ENCODE results near the gene SFMBT1. TPM values are rescaled to one million over a fixed set of nuclear protein-coding genes. Genes with fewer than 3 reads are reported as not detected.

The SFMBT1 gene
- total and polyA plus RNA-seq, 2 donors from 2014 or later: 3.4 to 16.0 TPM

- no peaks in the 10 kb centered on the region for H3K4me1 ChIP-seq (ENCODE audit: control insufficient read depth in 2 of 3, insufficient read depth in 2 of 3, low read depth in 1 of 3, low read length in 3 of 3)
- FAIRE-seq (no peak), DNase-seq (no peak)
- no peaks in the 10 kb centered on the region for H3K27me3 ChIP-seq (ENCODE audit: control insufficient read depth, insufficient read depth, low read length)
- intact Hi-C loops (cut with DNase I): no loop called here
- TF ChIP-seq, protein P1, sequence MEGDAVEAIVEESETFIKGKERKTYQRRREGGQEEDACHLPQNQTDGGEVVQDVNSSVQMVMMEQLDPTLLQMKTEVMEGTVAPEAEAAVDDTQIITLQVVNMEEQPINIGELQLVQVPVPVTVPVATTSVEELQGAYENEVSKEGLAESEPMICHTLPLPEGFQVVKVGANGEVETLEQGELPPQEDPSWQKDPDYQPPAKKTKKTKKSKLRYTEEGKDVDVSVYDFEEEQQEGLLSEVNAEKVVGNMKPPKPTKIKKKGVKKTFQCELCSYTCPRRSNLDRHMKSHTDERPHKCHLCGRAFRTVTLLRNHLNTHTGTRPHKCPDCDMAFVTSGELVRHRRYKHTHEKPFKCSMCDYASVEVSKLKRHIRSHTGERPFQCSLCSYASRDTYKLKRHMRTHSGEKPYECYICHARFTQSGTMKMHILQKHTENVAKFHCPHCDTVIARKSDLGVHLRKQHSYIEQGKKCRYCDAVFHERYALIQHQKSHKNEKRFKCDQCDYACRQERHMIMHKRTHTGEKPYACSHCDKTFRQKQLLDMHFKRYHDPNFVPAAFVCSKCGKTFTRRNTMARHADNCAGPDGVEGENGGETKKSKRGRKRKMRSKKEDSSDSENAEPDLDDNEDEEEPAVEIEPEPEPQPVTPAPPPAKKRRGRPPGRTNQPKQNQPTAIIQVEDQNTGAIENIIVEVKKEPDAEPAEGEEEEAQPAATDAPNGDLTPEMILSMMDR (IDR thresholded peaks at IDR 0.05; ENCODE audit: borderline replicate concordance, extremely low read depth, insufficient read depth): no peak
- H3K9me3 ChIP-seq (ENCODE audit: control insufficient read depth in 2 of 3, insufficient read depth in 1 of 3, low read length in 3 of 3): no peaks in the 10 kb centered on the region
- H3K4me3 ChIP-seq (ENCODE audit: low read length in 3 of 3): no peak overlapping the region
- H3K36me3 ChIP-seq (ENCODE audit: control insufficient read depth in 2 of 3, insufficient read depth in 3 of 3, low read length in 3 of 3): peaks cover 0 to 13% (median 5%) of the 10 kb centered on the region in 3 donors
- no peak overlapping the region for H3K27ac ChIP-seq (ENCODE audit: low read depth in 2 of 2, low read length in 2 of 2)
- H3K9ac ChIP-seq (ENCODE audit: low read length in 3 of 3): no peak overlapping the region
These were observed 135.1 kb downstream of the SFMBT1 start for GRCh38 chr3:52910823-52911222.

GRCh38 chr3:52907497-52907896 lies 138.4 kb downstream of the SFMBT1 start:
- no peaks in the 10 kb centered on the region for H3K9me3 ChIP-seq (ENCODE audit: control insufficient read depth in 2 of 3, insufficient read depth in 1 of 3, low read length in 3 of 3)
- TF ChIP-seq, protein P1 (IDR thresholded peaks at IDR 0.05; ENCODE audit: borderline replicate concordance, extremely low read depth, insufficient read depth): no peak
- H3K36me3 ChIP-seq (ENCODE audit: control insufficient read depth in 2 of 3, insufficient read depth in 3 of 3, low read length in 3 of 3): peaks cover 0 to 10% (median 8%) of the 10 kb centered on the region in 3 donors
- H3K9ac ChIP-seq (ENCODE audit: low read length in 3 of 3): no peak overlapping the region
- no peaks in the 10 kb centered on the region for H3K27me3 ChIP-seq (ENCODE audit: control insufficient read depth, insufficient read depth, low read length)
- H3K27ac ChIP-seq (ENCODE audit: low read depth in 2 of 2, low read length in 2 of 2): no peak overlapping the region
- DNase-seq (no peak), FAIRE-seq (no peak)
- H3K4me3 ChIP-seq (ENCODE audit: low read length in 3 of 3): no peak overlapping the region
- intact Hi-C loops (cut with DNase I): no loop called here
- H3K4me1 ChIP-seq (ENCODE audit: control insufficient read depth in 2 of 3, insufficient read depth in 2 of 3, low read depth in 1 of 3, low read length in 3 of 3): peaks cover 0 to 11% (median 0%) of the 10 kb centered on the region in 3 donors

DNA sequence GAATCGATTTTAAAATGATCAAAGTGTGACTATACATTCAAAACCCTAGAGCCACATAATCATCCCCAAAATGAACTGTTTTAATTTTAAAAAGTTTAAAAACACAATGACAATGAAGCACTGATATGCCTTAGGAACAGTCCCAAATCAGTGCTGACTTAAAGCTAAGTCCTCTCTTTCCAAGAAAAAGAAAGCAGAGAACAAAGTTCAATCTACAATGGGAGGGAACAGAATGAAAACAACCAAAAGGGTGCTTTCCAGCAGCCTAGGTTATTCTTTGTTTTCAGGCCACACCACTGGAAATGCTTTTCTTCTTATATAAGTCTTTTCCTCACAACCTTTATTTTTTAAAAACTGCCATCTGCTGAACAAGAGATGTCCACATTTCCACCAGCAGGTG lies 141.3 kb downstream of the SFMBT1 start:
- FAIRE-seq (no peak), DNase-seq (no peak)
- H3K27ac ChIP-seq (ENCODE audit: low read depth in 2 of 2, low read length in 2 of 2): peak overlapping the region in 1 of 2 donors; percentile 81
- peaks cover 0 to 20% (median 0%) of the 10 kb centered on the region in 3 donors for H3K4me1 ChIP-seq (ENCODE audit: control insufficient read depth in 2 of 3, insufficient read depth in 2 of 3, low read depth in 1 of 3, low read length in 3 of 3)
- no peaks in the 10 kb centered on the region for H3K27me3 ChIP-seq (ENCODE audit: control insufficient read depth, insufficient read depth, low read length)
- intact Hi-C loops (cut with DNase I): no loop called here
- no peak overlapping the region for H3K9ac ChIP-seq (ENCODE audit: low read length in 3 of 3)
- H3K9me3 ChIP-seq (ENCODE audit: control insufficient read depth in 2 of 3, insufficient read depth in 1 of 3, low read length in 3 of 3): no peaks in the 10 kb centered on the region
- no peak overlapping the region for H3K4me3 ChIP-seq (ENCODE audit: low read length in 3 of 3)
- TF ChIP-seq, protein P1 (IDR thresholded peaks at IDR 0.05; ENCODE audit: borderline replicate concordance, extremely low read depth, insufficient read depth): no peak
- H3K36me3 ChIP-seq (ENCODE audit: control insufficient read depth in 2 of 3, insufficient read depth in 3 of 3, low read length in 3 of 3): peaks cover 0 to 9% (median 8%) of the 10 kb centered on the region in 3 donors

DNA sequence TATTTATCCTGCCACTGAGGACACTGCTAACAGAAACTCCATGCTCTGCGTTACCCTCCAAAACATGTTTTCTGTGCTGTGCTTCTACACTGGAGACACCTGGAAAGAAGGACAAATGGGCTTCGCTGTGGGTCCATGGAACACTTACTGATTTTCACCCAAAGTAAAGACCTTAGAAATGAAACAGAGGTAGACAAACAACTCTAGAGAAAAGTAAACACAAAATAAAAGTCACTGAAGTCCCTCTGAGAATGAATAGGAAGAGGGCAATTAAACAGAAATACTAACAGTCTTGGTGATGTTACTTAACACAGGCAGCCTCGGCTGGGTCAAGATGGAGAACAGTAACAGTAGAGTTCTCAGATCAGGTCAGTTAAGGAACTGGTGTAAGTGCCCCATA lies 141.9 kb downstream of the SFMBT1 start:
- H3K9ac ChIP-seq (ENCODE audit: low read length in 3 of 3): no peak overlapping the region
- H3K9me3 ChIP-seq (ENCODE audit: control insufficient read depth in 2 of 3, insufficient read depth in 1 of 3, low read length in 3 of 3): no peaks in the 10 kb centered on the region
- no peaks in the 10 kb centered on the region for H3K27me3 ChIP-seq (ENCODE audit: control insufficient read depth, insufficient read depth, low read length)
- H3K36me3 ChIP-seq (ENCODE audit: control insufficient read depth in 2 of 3, insufficient read depth in 3 of 3, low read length in 3 of 3): peaks cover 0 to 9% (median 8%) of the 10 kb centered on the region in 3 donors
- intact Hi-C loops (cut with DNase I): no loop called here
- TF ChIP-seq, protein P1 (IDR thresholded peaks at IDR 0.05; ENCODE audit: borderline replicate concordance, extremely low read depth, insufficient read depth): no peak
- DNase-seq: no peak
- no peak for FAIRE-seq
- no peak overlapping the region for H3K4me3 ChIP-seq (ENCODE audit: low read length in 3 of 3)
- H3K4me1 ChIP-seq (ENCODE audit: control insufficient read depth in 2 of 3, insufficient read depth in 2 of 3, low read depth in 1 of 3, low read length in 3 of 3): peaks cover 0 to 21% (median 0%) of the 10 kb centered on the region in 3 donors
- no peak overlapping the region for H3K27ac ChIP-seq (ENCODE audit: low read depth in 2 of 2, low read length in 2 of 2)
